ENCODE results near the gene TGDS.
A peak's percentile ranks its signal among the peaks of the same experiment; 100 is the strongest.
"Not testable (repeated sequence)": the region's sequence is repeated elsewhere in the genome, so short reads cannot be mapped to it uniquely, and the experiment has no call there.

Gene TGDS, protein sequence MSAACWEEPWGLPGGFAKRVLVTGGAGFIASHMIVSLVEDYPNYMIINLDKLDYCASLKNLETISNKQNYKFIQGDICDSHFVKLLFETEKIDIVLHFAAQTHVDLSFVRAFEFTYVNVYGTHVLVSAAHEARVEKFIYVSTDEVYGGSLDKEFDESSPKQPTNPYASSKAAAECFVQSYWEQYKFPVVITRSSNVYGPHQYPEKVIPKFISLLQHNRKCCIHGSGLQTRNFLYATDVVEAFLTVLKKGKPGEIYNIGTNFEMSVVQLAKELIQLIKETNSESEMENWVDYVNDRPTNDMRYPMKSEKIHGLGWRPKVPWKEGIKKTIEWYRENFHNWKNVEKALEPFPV

GRCh38 chr13:94595950-94596574, at the start of gene TGDS:
TSS of gene TGDS (minus strand) at chr13:94596152. CDS start at chr13:94596136, 16 bp downstream.
- DNase-seq: peak; percentile 85

- DNase-seq: no peak
Observed at GRCh38 chr13:94641409-94641941, 45.5 kb upstream of the TGDS start.

DNA sequence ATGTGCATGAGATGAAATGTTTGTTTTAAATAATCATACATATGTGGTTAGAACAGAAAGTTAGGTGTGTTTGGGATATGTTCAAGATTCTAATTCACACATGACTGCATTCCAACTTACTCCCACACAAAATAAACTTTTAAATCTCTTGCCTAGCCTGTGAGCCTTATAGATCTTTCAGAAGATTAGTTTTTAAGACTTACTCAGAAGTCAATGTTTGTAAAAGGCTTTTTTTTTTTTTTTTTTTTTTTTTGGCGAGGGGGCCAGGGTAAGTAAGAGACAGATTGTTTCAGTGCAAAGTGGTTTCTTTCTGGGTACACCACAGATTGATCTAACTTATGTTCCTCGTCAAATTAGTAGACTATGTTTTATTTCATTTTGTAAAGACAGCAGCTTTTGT, 44.8 kb upstream of the TGDS start:
- no peak for DNase-seq

- not testable (repeated sequence) for DNase-seq
Observed at GRCh38 chr13:94637677-94638076, 41.7 kb upstream of the TGDS start.

DNA sequence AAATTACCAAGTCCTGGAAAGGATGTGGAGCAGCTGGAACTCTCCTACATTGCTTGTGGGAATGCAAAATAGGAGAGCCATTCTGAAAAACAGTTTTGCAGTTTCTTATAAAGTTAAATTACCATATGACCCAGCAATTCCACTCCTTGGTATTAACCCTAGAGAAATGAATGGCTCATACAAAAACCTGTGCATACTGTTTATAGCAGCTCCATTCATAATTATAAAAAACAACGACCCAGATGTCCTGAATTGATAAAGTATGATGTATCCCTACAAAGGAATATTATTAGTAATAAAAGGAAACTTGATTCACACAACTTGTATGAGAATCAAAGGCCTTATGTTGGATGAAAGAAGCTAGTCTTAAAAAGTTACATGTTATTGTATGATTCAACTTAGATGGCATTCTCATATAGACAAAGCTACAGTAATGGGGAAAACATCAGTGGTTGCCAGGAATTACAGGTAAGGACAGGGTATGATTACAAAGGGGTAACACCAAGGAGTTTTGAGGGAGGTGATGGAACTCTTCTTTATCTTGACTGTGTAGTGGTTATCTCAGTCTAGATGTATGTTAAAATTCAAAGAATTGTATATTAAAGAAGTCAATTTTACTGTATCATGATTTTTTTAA, 41.1 kb upstream of the TGDS start:
- DNase-seq: no peak

DNA sequence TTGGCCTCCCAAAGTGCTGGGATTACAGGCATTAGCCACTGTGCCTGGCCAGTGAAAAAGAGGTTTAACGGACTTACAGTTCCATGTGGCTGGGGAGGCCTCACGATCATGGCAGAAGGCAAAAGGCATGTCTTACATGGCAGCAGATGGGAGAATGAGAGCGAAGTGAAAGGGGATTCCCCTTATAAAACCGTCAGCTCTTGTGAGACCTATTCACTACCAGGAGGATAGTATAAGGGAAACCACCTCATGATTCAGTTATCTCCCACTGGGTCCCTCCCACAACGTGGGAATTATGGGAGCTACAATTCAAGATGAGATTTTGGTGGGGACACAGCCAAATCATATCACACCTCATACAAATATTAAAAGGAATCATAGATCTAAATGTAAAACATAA, 40.1 kb upstream of the TGDS start:
- DNase-seq: not testable (repeated sequence)

- DNase-seq: no peak
Observed at GRCh38 chr13:94632226-94632980, 36.5 kb upstream of the TGDS start.

DNA sequence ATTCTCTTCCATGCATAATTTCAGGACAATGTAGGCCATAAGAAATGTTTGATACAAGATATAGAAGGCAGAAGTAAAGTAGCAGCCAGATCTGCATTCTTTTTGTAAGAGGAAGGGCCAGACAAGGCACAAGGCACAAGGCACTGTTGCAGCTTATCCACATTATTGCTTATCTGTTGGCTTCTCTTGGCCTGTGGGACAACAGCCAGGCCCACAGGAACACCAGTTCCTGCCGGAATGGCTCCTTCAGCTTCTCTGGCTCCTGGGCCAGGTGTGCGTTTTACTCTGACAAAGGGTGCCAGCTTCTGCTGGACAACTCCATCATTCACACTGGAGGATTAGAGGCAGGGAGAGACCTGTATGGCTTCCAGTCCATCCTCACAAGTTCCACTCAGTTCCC, 34.9 kb upstream of the TGDS start:
- no peak for DNase-seq

DNA sequence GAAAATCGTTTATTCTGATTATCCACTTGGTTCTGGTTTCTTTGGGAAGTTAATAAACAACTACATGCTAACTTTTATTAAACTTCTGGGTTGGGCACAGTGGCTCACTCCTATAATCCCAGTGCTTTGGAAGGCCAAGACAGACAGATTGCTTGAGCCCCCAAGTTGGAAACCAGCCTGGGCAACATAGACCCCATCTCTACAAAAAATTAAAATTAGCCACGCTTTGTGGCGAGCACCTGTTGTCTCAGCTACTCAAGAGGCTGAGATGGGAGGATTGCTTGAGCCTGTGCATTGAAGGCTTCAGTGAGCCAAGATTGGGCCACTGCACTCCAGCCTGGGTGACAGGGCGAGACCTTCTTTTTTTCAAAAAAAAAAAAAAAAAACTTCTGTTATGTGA, 27.4 kb upstream of the TGDS start:
- no peak for DNase-seq

GRCh38 chr13:94622344-94622743, 26.4 kb upstream of the TGDS start:
- DNase-seq: no peak

GRCh38 chr13:94620286-94620896, 24.4 kb upstream of the TGDS start:
- peak; percentile 36 for DNase-seq

- DNase-seq: peak; percentile 44
Observed at GRCh38 chr13:94617389-94618000, 21.5 kb upstream of the TGDS start.

DNA sequence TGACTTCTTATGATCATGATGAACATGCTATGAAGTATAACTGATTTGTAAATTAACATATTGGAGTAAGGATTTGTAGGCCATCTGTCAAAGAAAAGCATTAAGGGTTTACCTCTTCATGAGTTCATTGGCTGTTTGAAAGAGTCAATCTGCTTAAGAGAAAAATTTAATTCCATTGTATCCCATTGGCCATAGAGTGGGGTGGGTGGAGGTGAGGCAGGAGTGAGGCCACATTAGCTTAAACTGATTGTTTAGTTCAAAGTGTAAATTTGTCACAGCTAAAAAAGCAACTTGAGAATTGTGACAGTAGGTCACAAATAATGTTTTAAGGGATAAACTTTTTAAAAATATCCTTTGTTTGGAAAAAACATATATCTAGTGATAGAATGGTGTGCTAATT, 17.1 kb upstream of the TGDS start:
- DNase-seq: no peak

GRCh38 chr13:94612050-94612449, 16.1 kb upstream of the TGDS start:
- no peak for DNase-seq

DNA sequence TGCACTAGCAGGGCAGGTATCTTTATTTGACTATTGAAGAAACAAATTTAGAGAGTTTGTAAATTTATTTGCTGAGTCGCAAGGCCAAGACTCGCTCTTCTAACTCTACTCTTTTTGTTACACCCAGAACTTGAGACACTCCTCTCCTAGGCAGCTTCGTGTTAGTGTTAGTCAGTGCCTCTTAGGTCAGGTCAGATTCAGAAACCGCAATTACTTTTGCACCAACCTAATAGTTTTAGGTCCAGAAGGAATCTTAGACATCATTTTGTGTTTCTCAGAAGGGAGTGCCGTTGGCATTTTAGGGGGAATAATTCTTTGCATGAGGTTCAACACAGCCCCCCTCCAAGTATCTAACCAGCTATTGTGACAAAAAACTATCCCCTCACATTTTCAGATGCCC, 14.5 kb upstream of the TGDS start:
- DNase-seq: no peak

GRCh38 chr13:94609196-94609595, 13.2 kb upstream of the TGDS start:
- DNase-seq: no peak

- DNase-seq: no peak
Observed at GRCh38 chr13:94608586-94608985, 12.6 kb upstream of the TGDS start.

GRCh38 chr13:94607939-94608338, 12.0 kb upstream of the TGDS start:
- DNase-seq: no peak

DNA sequence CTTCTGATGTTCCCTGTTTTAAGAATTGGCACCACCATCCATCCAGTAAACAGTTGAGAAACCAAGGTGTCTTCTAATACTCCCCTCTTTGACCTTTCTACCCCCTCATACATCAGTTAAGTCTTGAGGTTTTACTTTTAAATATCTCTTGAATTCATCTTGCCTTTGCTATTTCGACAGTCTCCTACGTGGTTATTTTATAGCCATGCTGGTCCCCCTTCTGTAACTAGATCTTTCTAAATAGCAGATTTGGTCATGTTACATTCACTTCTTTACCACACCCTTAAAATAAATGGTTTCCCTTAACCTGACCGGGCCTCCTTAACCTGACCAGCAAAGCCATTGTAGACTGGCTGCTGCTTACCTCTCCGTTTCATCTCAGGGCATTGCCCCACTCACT, 11.1 kb upstream of the TGDS start:
- no peak for DNase-seq

- no peak for DNase-seq
Observed at GRCh38 chr13:94602467-94602866, 6.5 kb upstream of the TGDS start.

GRCh38 chr13:94601446-94602431, 5.8 kb upstream of the TGDS start, which contains the start of gene GPR180:
TSS of gene GPR180 (plus strand) at chr13:94601857. CDS start at chr13:94601928, 71 bp downstream.
- peak; percentile 99 for DNase-seq

All from NCI-H1436 (cell line).